Liver (tissue), 9 donors: Measurements from ENCODE around the gene STK36. TPM values are rescaled to one million over a fixed set of nuclear protein-coding genes. Genes with fewer than 3 reads are reported as not detected.
A peak's percentile ranks its signal among the peaks of the same experiment; 100 is the strongest.

Source experiments
- DNase-seq: peaks from one replicate; pipeline ENCODE4 v3.0.0-alpha.2; 2017; ENCODE audit warnings: low spot score
- H3K27ac ChIP-seq, 2 donors: one replicate each; pipeline ENCODE4 v1.7.0; 2013; ENCODE audit warnings: inconsistent platforms in 2 of 2, low read length in 2 of 2, control low read depth in 1 of 2, low read depth in 1 of 2, mild to moderate bottlenecking in 1 of 2
- H3K27me3 ChIP-seq, 4 donors: one replicate each; pipeline versions ENCODE4 v1.6.1 to v1.7.0; 2013; ENCODE audit warnings: low read length in 3 of 4, inconsistent platforms in 1 of 4, mild to moderate bottlenecking in 1 of 4, moderate library complexity in 1 of 4; ENCODE audit not compliant: control insufficient read depth in 4 of 4, insufficient read depth in 4 of 4
- H3K36me3 ChIP-seq, 4 donors: one replicate each; pipeline versions ENCODE4 v1.6.1 to v1.7.0; 2013; ENCODE audit warnings: low read length in 3 of 4, mild to moderate bottlenecking in 3 of 4, low read depth in 1 of 4, moderate library complexity in 1 of 4; ENCODE audit not compliant: control insufficient read depth in 4 of 4, insufficient read depth in 3 of 4
- H3K4me1 ChIP-seq, 4 donors: one replicate each; pipeline versions ENCODE4 v1.6.1 to v1.7.0; 2013; ENCODE audit warnings: low read length in 3 of 4, mild to moderate bottlenecking in 3 of 4, moderate library complexity in 1 of 4; ENCODE audit not compliant: control insufficient read depth in 4 of 4, insufficient read depth in 4 of 4
- H3K4me3 ChIP-seq, 3 donors: one replicate each; pipeline versions ENCODE4 v1.6.1 to v1.7.0; 2013; ENCODE audit warnings: low read length in 3 of 3, control low read depth in 1 of 3, low read depth in 1 of 3, mild to moderate bottlenecking in 1 of 3
- H3K9ac ChIP-seq, 2 donors: one replicate each; pipeline ENCODE4 v1.7.0; 2013; ENCODE audit warnings: low read length in 2 of 2, mild to moderate bottlenecking in 2 of 2, moderate library complexity in 2 of 2, control low read depth in 1 of 2, low read depth in 1 of 2
- H3K9me3 ChIP-seq, 4 donors: one replicate each; pipeline versions ENCODE4 v1.6.1 to v1.7.0; 2013; ENCODE audit warnings: low read length in 3 of 4; ENCODE audit not compliant: control insufficient read depth in 4 of 4
- EGR1 ChIP-seq, 2 donors: IDR thresholded peaks; 2 replicates each; pipeline ENCODE4 v1.6.1; 2016 to 2018; ENCODE audit warnings: antibody characterized with exemption in 2 of 2, low read depth in 2 of 2
- HNF4A ChIP-seq, 2 donors: conservative IDR thresholded peaks; 2 replicates each; pipeline ENCODE4 v1.6.1; 2016; ENCODE audit warnings: antibody characterized with exemption in 2 of 2, mild to moderate bottlenecking in 2 of 2
- WGBS: extraction: QIAGEN DNeasy Blood & Tissue Kit; methylation state at CpG from one replicate; pipeline ENCODE4 v1.1.7; 2013; 5-methylcytosine and 5-hydroxymethylcytosine counted together
- polyA plus RNA-seq, 2 donors: library from polyadenylated mRNA; stranded (reverse) in 1 of 2; unstranded in 1 of 2; fragments of 200-250 nt in 1 of 2; fragments of >200 nt in 1 of 2; fragmentation: Nextera tagmentation in 1 of 2; extraction: Ambion mirVana in 1 of 2; gene quantifications; one replicate each; pipeline versions ENCODE4 v1.2.1 to v1.2.3, GENCODE V29; 2013 to 2015
- total RNA-seq, 2 donors: library from RNA; depleted of rRNA; stranded (reverse); fragments of >200 nt; gene quantifications; one replicate each; pipeline ENCODE4 v1.2.3, GENCODE V29; 2014
- TF ChIP-seq, protein P1 (sequence below): IDR thresholded peaks from 2 replicates; pipeline ENCODE4 v1.6.1; 2016; ENCODE audit warnings: antibody characterized with exemption
- donor health status: healthy.
- donor health status: healthy.
- donor health status: healthy.
- donor health status: healthy.
- donor health status: healthy.

The STK36 gene
- total and polyA plus RNA-seq, 4 donors: 5.1 to 17.2 (median 7.0) TPM

DNA sequence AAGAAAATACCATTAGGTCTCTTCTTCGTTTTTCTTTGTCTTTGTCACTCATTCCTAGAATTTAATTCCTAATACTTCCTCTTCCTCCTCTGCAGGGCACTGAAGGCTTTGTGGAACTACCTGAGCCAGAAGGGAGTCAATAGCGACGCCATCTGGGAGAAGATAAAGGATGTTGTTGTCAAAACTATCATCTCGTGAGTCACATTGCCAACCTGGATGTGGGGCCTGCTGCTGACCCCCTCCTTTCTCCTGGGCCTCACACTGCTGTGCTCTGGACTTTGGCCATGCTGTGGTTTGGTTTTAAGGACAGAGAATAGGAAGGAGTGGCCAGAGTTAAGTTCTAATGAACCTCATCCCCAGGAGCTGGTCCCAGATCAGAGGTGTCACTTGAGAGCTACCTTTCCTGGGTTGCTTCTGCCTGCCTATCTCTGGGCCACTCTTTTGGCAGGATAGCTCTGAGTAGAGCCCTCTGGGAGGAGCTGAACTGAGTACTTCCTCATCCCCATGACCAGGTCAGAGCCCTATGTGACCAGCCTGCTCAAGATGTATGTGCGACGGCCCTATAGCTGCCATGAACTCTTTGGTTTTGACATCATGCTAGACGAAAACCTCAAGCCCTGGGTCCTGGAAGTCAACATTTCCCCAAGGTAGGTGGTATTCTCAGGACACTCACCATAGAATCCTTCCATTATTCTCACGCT is 77.0 kb downstream of the STK36 start:
- WGBS: 90% methylated on average over 8 of the region's 8 CpGs
- H3K9me3 ChIP-seq: no peaks in the 10 kb centered on the region
- no peak for DNase-seq
- no peak overlapping the region for H3K4me3 ChIP-seq
- no peaks in the 10 kb centered on the region for H3K27me3 ChIP-seq
- peaks cover 0 to 4% (median 2%) of the 10 kb centered on the region in 4 donors for H3K4me1 ChIP-seq
- H3K27ac ChIP-seq: no peak overlapping the region
- H3K9ac ChIP-seq: no peak overlapping the region
- peaks cover 0 to 46% (median 18%) of the 10 kb centered on the region in 4 donors for H3K36me3 ChIP-seq
- peak in 1 of 2 donors; percentile 27 for TF ChIP-seq HNF4A (conservative IDR thresholded peaks at IDR 0.05)
- TF ChIP-seq EGR1 (IDR thresholded peaks at IDR 0.05; ENCODE audit: low read depth in 2 of 2): no peak
- TF ChIP-seq, protein P1, sequence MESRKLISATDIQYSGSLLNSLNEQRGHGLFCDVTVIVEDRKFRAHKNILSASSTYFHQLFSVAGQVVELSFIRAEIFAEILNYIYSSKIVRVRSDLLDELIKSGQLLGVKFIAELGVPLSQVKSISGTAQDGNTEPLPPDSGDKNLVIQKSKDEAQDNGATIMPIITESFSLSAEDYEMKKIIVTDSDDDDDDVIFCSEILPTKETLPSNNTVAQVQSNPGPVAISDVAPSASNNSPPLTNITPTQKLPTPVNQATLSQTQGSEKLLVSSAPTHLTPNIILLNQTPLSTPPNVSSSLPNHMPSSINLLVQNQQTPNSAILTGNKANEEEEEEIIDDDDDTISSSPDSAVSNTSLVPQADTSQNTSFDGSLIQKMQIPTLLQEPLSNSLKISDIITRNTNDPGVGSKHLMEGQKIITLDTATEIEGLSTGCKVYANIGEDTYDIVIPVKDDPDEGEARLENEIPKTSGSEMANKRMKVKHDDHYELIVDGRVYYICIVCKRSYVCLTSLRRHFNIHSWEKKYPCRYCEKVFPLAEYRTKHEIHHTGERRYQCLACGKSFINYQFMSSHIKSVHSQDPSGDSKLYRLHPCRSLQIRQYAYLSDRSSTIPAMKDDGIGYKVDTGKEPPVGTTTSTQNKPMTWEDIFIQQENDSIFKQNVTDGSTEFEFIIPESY: no peak

Other genes with a start within 250 kb of the STK36 start
- gene USP37, start 103.7 kb upstream of the STK36 start, total RNA-seq: 10 to 100 TPM in 1 of 2 donors, 1 to 10 TPM in 1; 7.7 to 10.9 TPM
- 1 to 10 TPM; 1.4 to 1.7 TPM for gene USP37, start 103.7 kb upstream of the STK36 start, polyA plus RNA-seq
- gene CNOT9, start 103.2 kb upstream of the STK36 start, total RNA-seq: 10 to 100 TPM; 17.2 to 24.4 TPM
- gene CNOT9, start 103.2 kb upstream of the STK36 start, polyA plus RNA-seq: 10 to 100 TPM; 10.5 to 12.3 TPM
- gene PLCD4, start 64.2 kb upstream of the STK36 start, total RNA-seq: under 1 TPM; 0.05 to 0.17 TPM
- gene PLCD4, start 64.2 kb upstream of the STK36 start, polyA plus RNA-seq: under 1 TPM; 0.07 to 0.51 TPM
- 1 to 10 TPM; 6.0 to 7.4 TPM for gene ZNF142, start 12.5 kb upstream of the STK36 start, total RNA-seq
- 1 to 10 TPM; 2.2 to 3.7 TPM for gene ZNF142, start 12.5 kb upstream of the STK36 start, polyA plus RNA-seq
- 10 to 100 TPM; 14.8 to 27.5 TPM for gene BCS1L, start 12.4 kb upstream of the STK36 start, total RNA-seq
- 10 to 100 TPM; 22.9 to 30.1 TPM for gene BCS1L, start 12.4 kb upstream of the STK36 start, polyA plus RNA-seq
- 1 to 10 TPM; 6.5 to 8.2 TPM for gene RNF25, start 84 bp upstream of the STK36 start, total RNA-seq
- gene RNF25, start 84 bp upstream of the STK36 start, polyA plus RNA-seq: 10 to 100 TPM in 1 of 2 donors, 1 to 10 TPM in 1; 3.3 to 14.0 TPM
- 10 to 100 TPM in 1 of 2 donors, 1 to 10 TPM in 1; 6.9 to 14.0 TPM for gene TTLL4, start 38.7 kb downstream of the STK36 start, total RNA-seq
- gene TTLL4, start 38.7 kb downstream of the STK36 start, polyA plus RNA-seq: 1 to 10 TPM; 5.7 to 6.4 TPM
- gene CYP27A1, start 110.1 kb downstream of the STK36 start, total RNA-seq: 100 to 1,000 TPM; 112 to 354 TPM
- gene CYP27A1, start 110.1 kb downstream of the STK36 start, polyA plus RNA-seq: 100 to 1,000 TPM; 298 to 311 TPM
- gene PRKAG3, start 159.7 kb downstream of the STK36 start, total RNA-seq: not detected
- under 1 TPM in 1 of 2 donors, not detected in 1; 0.08 TPM for gene PRKAG3, start 159.7 kb downstream of the STK36 start, polyA plus RNA-seq
- gene WNT6, start 187.7 kb downstream of the STK36 start, total RNA-seq: under 1 TPM in 1 of 2 donors, not detected in 1; 0.08 TPM
- gene WNT6, start 187.7 kb downstream of the STK36 start, polyA plus RNA-seq: under 1 TPM in 1 of 2 donors, not detected in 1; 0.20 TPM
- gene WNT10A, start 208.8 kb downstream of the STK36 start, total RNA-seq: under 1 TPM; 0.05 to 0.08 TPM
- under 1 TPM in 1 of 2 donors, not detected in 1; 0.01 TPM for gene WNT10A, start 208.8 kb downstream of the STK36 start, polyA plus RNA-seq